ENCODE data around the gene DUSP14. TPM values are rescaled to one million over a fixed set of nuclear protein-coding genes. Genes with fewer than 3 reads are reported as not detected.

Gene DUSP14
- total RNA-seq, 8 experiments from 2014 or later: 7.6 to 42.6 (median 22.3) TPM

DNA sequence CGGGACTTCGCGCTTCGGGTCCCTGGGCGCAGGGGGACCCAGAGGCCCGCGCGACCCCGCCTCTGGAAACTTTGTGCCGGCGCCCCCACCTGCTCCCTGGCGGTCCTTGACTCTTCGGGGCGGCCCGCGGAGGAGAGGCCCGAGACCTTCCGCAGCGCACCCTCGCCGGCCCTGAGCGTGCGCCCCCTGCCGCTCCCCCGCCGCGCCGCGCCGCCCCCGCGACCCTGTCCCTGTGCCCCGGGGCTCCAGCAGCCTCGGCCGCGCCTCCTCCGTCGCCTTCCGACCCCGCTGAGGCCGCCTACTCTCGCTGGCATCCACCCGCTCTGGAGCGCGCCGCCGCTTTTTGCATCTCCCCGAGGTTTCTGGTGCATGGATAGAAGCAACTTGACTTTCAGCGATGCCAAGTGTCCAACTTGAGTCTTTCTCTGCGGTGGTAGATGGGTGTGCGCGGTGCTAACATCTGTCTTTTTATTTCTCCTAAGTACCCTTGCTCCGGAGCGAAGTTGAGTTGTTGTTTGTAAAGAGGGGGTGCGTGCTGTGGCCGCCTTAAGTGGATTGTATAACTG is 414 bp downstream of the DUSP14 start:
- in situ Hi-C loops (cut with MboI; ENCODE audit: low pct_unique_long_range_greater_than_20kb in 2 of 9, low sequenced_read_pairs in 9 of 9, unreplicated experiment in 9 of 9): no loop called here
- WGBS, 10 experiments: 0 to 4% (median 0%) methylated on average over 2 to 7 of the region's 56 CpGs; no CpG with 5 or more reads in 5 of the 10 experiments
- ATAC-seq (replicated peaks in 6 of 8): peak; percentile 8 to 76 (median 66)
- H3K4me3 ChIP-seq: peak overlapping the region; percentile 64 to 93 (median 84)
- peaks cover 12 to 22% of the 10 kb centered on the region in 2 donors for H3K4me1 ChIP-seq (replicated peaks in 1 of 2)
- H3K27ac ChIP-seq: peak overlapping the region; percentile 42 to 53

DNA sequence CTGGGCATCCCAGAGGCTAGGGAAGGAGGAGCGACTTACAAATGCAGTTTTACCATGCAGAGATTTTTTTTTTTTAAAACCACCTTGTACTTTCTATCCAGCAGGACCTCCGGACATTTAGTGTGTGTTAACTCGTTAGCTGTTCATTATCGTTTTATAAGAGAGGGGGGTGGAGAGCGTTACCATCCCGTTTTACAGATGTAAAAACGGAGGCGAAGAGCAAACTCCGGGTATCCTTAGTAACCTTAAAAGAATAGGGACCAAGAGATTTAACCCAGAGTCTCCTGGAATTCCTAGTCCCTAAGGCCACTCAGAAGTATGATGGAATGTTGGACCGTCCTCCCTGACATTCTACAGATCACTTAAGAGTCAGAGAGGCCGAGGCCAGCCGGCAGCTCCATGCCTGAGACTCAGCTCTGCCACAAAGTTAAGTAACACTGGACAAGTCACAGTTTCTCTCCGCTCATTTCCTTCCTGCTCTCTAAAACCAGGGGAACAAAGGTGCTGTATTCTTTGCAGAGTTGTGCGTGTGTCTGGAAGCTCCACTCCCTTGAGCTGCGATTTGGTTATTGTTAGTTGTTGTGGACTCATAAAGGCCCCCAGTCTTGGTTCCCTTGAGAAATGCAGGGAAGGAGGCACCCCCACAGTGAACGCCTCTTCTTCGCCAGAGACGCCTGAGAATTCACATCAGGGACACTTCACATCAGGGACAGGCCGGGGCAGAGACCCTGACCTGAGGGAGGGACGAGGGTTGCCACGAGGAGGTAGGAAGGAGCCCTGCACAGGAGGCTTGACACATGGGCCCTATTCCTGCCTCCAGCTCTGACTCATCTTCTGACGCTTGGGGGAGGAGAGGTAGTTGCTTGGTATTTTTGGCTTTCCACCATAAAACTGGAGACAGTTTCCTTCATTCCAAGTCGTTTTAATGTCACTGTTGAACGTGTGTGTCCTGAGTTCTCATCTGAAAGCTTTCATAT is 1.2 kb downstream of the DUSP14 start:
- WGBS, 10 experiments: 1 to 20% (median 5%) methylated on average over 2 to 16 of the region's 24 CpGs; no CpG with 5 or more reads in 1 of the 10 experiments
- Histone ChIP-seq H3K4me3 (peak overlapping the region; percentile 64 to 93 (median 84)), H3K4me1 (replicated peaks in 1 of 2) (peaks cover 14 to 22% of the 10 kb centered on the region in 2 donors)

DNA sequence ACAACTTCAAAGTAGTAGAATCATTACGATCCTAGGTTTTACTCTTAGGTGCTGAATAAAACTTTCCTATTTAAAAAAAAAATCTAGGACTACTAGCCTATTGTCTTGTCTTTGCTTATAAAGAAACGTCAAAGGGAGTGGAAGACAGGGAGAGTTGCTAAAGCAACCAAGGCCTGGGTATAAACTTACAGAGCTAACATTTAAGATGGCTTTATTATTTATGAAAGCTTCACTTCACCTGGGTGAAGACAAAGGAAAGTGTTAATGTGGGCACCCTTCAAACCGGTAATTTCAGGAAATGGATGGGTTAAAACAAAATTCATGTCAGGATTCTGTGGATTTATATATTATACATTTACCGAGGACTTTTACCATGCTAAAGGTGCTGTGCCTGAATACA is 2.5 kb downstream of the DUSP14 start:
- H3K27ac ChIP-seq: no peak overlapping the region
- ATAC-seq (replicated peaks in 6 of 8): no peak
- in situ Hi-C loops (cut with MboI; ENCODE audit: low pct_unique_long_range_greater_than_20kb in 2 of 9, low sequenced_read_pairs in 9 of 9, unreplicated experiment in 9 of 9): no loop called here
- H3K4me3 ChIP-seq: peak overlapping the region in 1 of 5 donors; percentile 84
- 7 to 42% (median 26%) methylated on average over 2 to 4 of the region's 4 CpGs; no CpG with 5 or more reads in 2 of the 10 experiments for WGBS, 10 experiments
- H3K4me1 ChIP-seq (replicated peaks in 1 of 2): peaks cover 14 to 22% of the 10 kb centered on the region in 2 donors

More for the DNA sequence above, 1.2 kb downstream of the DUSP14 start:
- peak in 7 of 8 experiments; percentile 5 to 42 (median 10) for ATAC-seq (replicated peaks in 6 of 8)
- in situ Hi-C loops (cut with MboI; ENCODE audit: low pct_unique_long_range_greater_than_20kb in 2 of 9, low sequenced_read_pairs in 9 of 9, unreplicated experiment in 9 of 9): no loop called here
- peak overlapping the region in 1 of 2 donors; percentile 27 for H3K27ac ChIP-seq

DNA sequence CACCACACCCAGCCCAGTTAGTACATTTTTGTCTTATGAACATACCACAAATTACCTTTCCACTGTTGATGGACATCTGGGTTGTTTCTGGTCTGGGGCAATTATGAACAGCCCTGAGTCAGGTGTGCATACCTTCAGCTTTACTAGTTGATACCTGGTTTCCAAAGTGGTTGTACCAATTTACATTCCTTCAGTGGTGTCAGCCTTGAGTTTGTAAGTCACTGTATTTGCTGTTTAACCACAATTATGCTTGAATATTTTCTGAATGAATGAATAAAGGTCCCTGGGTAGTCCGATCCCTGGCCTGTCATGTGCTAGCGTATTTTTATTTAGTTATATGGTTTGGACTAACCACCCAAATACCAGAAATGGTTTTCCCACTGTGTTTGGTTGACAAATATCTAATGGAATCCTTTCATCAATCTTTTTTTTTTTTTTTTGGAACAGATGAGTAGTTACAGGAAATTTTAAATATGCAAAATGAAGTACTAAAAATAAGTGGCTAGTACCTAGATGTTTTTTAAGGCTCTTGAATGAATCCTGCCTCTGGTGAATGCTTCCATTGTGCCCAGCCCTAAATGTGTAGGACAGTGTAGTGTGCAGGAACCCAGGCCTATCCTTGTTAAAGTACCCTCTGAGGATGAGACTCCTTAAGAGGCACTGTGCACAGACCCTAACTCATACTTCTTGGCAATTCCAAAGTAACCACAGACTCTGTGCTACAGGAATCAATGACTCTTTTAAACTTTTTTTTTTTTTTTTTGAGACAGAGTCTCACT is 3.7 kb downstream of the DUSP14 start:
- Histone ChIP-seq H3K4me3 (no peak overlapping the region), H3K27ac (no peak overlapping the region), H3K4me1 (replicated peaks in 1 of 2) (peaks cover 8 to 17% of the 10 kb centered on the region in 2 donors)
- WGBS, 10 experiments: 0 to 100% (median 23%) methylated on average over 1 to 2 of the region's 2 CpGs; no CpG with 5 or more reads in 3 of the 10 experiments
- in situ Hi-C loops (cut with MboI; ENCODE audit: low pct_unique_long_range_greater_than_20kb in 2 of 9, low sequenced_read_pairs in 9 of 9, unreplicated experiment in 9 of 9): no loop called here
- ATAC-seq (replicated peaks in 6 of 8): peak in 2 of 8 experiments; percentile 8 to 11

DNA sequence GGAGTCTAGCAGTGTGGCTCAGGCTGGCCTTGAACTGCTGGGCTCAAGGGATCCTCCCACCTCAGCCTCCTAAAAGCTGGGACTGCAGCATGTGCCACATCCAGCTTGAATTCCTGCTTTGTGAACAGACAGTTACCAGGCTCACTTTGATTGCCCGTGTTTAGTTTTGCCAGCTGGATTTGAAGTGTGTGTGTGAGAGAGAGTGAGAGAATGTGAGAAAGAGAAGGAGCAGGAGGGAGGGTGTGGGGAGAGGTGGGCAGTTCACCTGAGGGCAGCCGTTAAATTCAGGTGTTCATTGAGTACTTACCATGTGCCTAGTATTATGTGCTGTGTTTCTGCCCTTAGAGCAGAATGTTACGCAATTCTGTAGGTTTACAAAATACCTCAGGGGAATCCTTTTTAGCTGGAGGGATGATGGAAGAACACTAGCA is 4.7 kb downstream of the DUSP14 start:
- in situ Hi-C loops (cut with MboI; ENCODE audit: low pct_unique_long_range_greater_than_20kb in 2 of 9, low sequenced_read_pairs in 9 of 9, unreplicated experiment in 9 of 9): no loop called here
- Histone ChIP-seq H3K27ac (no peak overlapping the region), H3K4me1 (replicated peaks in 1 of 2) (peaks cover 8 to 16% of the 10 kb centered on the region in 2 donors), H3K4me3 (no peak overlapping the region)
- WGBS, 10 experiments: 60 to 100% (median 79%) methylated on average over 1 to 3 of the region's 3 CpGs; no CpG with 5 or more reads in 1 of the 10 experiments
- ATAC-seq (replicated peaks in 6 of 8): no peak

DNA sequence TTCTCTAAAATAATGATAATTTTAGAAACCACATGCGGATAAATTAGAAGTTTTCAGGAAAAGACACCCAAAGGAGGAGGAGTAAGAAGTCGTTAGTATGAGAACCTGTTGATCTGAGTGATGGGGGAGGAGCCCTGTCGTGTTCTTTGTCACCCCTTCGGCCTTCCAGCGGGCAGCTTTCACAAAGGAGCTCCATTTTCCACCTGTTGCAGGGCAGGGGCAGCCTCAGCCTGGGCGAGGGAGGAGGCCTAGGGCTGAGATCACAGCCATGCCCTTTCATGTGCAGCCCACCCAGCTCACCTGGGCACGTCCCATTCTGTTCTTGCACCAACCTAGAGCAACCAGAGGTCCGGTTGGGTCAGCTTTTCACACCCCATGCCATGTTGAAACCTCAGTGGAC is 5.3 kb downstream of the DUSP14 start:
- no peak overlapping the region for H3K4me3 ChIP-seq
- H3K27ac ChIP-seq: no peak overlapping the region
- WGBS, 10 experiments: 37 to 100% (median 71%) methylated on average over 1 to 7 of the region's 8 CpGs; no CpG with 5 or more reads in 1 of the 10 experiments
- no peak for ATAC-seq (replicated peaks in 6 of 8)
- H3K4me1 ChIP-seq (replicated peaks in 1 of 2): peaks cover 8 to 16% of the 10 kb centered on the region in 2 donors
- in situ Hi-C loops (cut with MboI; ENCODE audit: low pct_unique_long_range_greater_than_20kb in 2 of 9, low sequenced_read_pairs in 9 of 9, unreplicated experiment in 9 of 9): no loop called here

DNA sequence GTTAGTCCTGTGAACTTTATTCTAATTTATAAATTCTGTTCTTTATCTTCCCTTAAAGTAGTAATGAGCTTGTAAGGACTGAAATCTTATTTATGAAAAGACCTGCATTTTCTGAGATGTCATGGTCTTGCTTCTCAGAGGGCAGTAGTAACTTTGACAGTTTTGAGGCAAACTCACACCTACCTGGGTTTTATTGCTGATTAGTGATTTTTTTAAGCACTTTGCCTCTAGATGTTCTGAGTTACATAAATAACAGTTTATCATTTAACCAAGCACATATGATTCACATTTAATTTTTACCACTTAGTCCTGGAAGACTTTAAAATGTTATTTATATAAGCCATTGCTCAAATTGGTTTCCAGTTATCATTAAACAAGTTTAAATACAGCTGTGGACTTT is 10.7 kb downstream of the DUSP14 start:
- Histone ChIP-seq H3K4me1 (replicated peaks in 1 of 2) (no peaks in the 10 kb centered on the region), H3K4me3 (no peak overlapping the region), H3K27ac (no peak overlapping the region)
- ATAC-seq (replicated peaks in 6 of 8): no peak
- in situ Hi-C loops (cut with MboI; ENCODE audit: low pct_unique_long_range_greater_than_20kb in 2 of 9, low sequenced_read_pairs in 9 of 9, unreplicated experiment in 9 of 9): loop anchor here in 1 of 9 experiments (25.0 kb wide), 1 partner anchor 112 kb away; the partner anchor contains the start of gene SYNRG

DNA sequence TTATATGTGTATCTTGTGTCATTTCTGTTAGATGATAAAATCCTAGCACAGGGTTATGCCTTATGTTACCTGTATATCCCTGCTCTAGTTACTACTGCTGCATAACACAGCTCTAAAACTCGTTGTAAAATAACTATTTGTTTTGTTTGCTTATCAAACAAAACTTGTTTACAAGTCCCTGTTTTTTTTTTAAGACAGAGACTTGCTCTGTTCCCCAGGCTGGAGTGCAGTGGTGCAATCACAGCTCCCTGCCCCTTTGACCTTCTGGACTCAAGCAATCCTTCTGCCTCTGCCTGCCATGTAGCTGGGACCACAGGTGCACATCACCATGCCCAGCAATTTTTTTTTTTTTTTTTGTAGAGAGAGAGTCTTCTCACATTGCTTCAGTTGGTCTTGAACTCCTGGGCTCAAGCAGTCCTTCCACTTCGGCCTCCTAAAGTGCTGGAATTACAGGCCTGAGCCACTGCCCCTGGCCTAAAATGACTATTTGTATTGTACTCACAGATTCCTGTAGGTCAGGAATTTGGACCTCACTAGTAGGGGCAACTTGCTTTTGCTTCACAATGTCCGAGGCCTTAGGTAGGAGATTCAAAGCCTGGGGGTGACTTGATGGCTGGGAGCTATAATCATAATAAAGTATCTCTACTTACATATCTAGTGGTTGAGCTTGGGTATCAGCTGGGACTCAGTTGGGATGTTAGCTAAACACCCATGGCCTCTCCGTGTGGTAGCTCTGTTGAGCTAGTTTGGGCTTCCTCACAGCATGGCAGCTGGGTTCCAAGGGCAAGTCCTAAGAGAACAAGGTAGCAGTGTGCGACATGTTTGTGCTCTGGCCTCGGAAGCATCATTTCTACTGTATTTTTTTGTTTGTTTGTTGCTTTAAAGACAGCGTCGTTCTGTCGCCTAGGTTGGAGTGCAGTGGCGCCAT is 12.6 kb downstream of the DUSP14 start:
- in situ Hi-C loops (cut with MboI; ENCODE audit: low pct_unique_long_range_greater_than_20kb in 2 of 9, low sequenced_read_pairs in 9 of 9, unreplicated experiment in 9 of 9): loop anchor here in 1 of 9 experiments (25.0 kb wide), 1 partner anchor 110 kb away; the partner anchor contains the start of gene SYNRG
- Histone ChIP-seq H3K27ac (no peak overlapping the region), H3K4me3 (no peak overlapping the region), H3K4me1 (replicated peaks in 1 of 2) (no peaks in the 10 kb centered on the region)
- 80 to 100% (median 91%) methylated on average over 1 to 8 of the region's 10 CpGs for WGBS, 10 experiments
- ATAC-seq (replicated peaks in 6 of 8): no peak

DNA sequence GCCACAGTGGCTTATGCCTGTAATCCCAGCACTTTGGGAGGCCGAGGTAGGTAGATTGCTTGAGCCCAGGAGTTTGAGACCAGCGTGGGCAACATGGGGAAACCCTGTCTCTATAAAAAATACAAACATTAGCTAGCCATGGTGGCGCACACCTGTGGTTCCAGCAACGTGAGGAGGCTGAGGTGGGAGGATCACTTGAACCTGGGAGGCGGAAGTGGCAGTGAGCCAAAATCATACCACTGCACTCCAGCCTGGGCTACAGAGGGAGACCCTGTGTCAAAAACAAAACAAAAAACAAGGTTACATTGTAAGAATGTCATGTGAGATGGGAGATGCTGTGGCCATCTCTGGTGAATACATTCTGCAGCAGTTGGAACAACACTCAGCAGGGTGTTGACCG is 13.5 kb downstream of the DUSP14 start:
- Histone ChIP-seq H3K4me3 (no peak overlapping the region), H3K27ac (no peak overlapping the region), H3K4me1 (replicated peaks in 1 of 2) (no peaks in the 10 kb centered on the region)
- WGBS, 10 experiments: 80 to 100% (median 100%) methylated on average over 1 to 3 of the region's 6 CpGs; no CpG with 5 or more reads in 3 of the 10 experiments
- no peak for ATAC-seq (replicated peaks in 6 of 8)
- in situ Hi-C loops (cut with MboI; ENCODE audit: low pct_unique_long_range_greater_than_20kb in 2 of 9, low sequenced_read_pairs in 9 of 9, unreplicated experiment in 9 of 9): loop anchor here in 1 of 9 experiments (25.0 kb wide), 1 partner anchor 109 kb away; the partner anchor contains the start of gene SYNRG

DNA sequence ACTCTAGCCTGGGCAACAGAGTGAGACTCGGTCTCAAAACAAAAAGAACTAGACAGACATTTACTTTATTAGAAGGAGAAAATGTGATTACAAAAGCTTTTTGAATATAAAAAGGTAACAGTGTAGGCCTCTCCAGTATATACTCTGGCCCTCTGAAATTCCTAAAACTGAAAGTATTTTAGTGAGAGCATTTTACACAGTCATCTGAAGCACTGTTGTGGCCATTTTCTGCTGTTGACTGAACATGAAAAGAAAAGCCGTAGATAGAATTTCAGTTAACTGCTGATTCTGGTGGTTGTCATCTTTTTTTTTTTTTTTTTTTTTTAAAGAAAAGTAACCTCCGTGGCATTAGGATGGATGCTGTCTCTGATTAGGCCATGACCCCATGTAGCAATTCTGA is 15.6 kb downstream of the DUSP14 start:
- Histone ChIP-seq H3K4me1 (replicated peaks in 1 of 2) (no peaks in the 10 kb centered on the region), H3K27ac (no peak overlapping the region), H3K4me3 (no peak overlapping the region)
- in situ Hi-C loops (cut with MboI; ENCODE audit: low pct_unique_long_range_greater_than_20kb in 2 of 9, low sequenced_read_pairs in 9 of 9, unreplicated experiment in 9 of 9): loop anchor here in 1 of 9 experiments (25.0 kb wide), 1 partner anchor 107 kb away; the partner anchor contains the start of gene SYNRG
- ATAC-seq (replicated peaks in 6 of 8): no peak
- 80 to 100% (median 94%) methylated on average over 1 to 3 of the region's 3 CpGs; no CpG with 5 or more reads in 1 of the 10 experiments for WGBS, 10 experiments

DNA sequence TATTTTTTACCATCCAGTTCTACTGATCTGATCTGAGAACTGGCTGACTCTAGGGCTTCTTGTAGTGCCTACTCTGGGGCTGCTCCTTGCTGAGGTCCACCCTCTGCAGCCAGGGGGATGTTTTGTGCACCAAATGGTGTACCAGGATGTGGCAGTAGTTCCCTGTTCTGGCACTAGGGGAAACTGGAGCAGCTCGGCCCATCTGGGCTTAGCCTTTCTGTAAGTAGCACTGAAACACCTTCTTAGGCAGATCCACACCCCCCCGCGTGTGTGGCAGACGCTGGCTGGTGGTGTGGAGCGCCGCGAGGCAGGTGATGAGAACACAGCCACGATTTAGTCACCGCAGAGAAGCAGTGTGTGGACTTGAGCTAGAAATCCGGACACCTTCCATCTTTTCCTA is 17.0 kb downstream of the DUSP14 start:
- in situ Hi-C loops (cut with MboI; ENCODE audit: low pct_unique_long_range_greater_than_20kb in 2 of 9, low sequenced_read_pairs in 9 of 9, unreplicated experiment in 9 of 9): loop anchor here in 1 of 9 experiments (25.0 kb wide), 1 partner anchor 106 kb away; the partner anchor contains the start of gene SYNRG
- WGBS, 10 experiments: 73 to 100% (median 84%) methylated on average over 1 to 6 of the region's 10 CpGs; no CpG with 5 or more reads in 7 of the 10 experiments
- Histone ChIP-seq H3K4me1 (replicated peaks in 1 of 2) (no peaks in the 10 kb centered on the region), H3K4me3 (no peak overlapping the region), H3K27ac (no peak overlapping the region)
- ATAC-seq (replicated peaks in 6 of 8): peak in 6 of 8 experiments; percentile 38 to 85 (median 76)

Measured in motor neuron (in vitro differentiated cells).